Stimulated activated CD8-positive, alpha-beta memory T cell treated with anti-CD3 and anti-CD28 coated beads, Interleukin-12 subunit alpha, Interleukin-12 subunit beta, amount 100 ng/mL, for 4 hours (primary cell): Measurements from ENCODE around the gene R3HDM4.

Source experiments
- DNase-seq: peaks from one replicate; pipeline ENCODE4 v3.0.0-alpha.2; 2020; ENCODE audit warnings: low read depth

The R3HDM4 gene

DNA sequence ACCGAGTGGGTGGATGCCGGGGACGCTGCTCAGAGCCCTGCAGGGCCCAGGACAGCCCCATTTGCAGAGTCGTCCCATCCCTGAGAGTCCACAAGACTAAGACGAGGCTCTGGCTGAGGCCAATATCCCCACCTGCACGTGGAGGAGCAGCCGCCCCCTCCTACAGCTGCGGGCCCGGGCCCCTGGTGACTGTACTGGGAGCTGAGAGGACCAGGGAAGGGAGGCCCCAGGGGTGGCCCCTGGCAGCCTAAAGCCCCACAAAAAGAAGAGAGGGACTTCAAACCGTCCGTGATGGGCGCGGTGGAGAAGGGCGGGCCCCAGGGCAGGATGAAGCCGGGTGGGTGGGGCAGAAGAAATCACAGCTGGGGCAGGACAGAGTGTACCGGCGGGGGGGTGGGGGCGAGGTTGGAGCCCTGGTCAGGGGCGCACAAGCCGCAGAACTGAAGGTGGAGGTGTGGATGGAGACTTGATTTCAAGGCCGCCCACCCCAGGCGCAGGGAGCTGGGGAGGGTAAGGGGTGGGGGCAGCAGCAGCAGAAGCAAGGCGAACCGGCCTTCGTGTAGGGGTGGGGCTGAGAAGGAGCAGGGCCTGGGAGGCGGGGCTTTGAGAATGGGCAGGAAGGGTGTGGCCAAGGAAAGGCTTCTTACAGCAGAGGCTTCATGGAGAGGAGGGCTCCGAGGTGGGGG, 40.6 kb downstream of the R3HDM4 start:
- DNase-seq = peak; percentile 43

DNA sequence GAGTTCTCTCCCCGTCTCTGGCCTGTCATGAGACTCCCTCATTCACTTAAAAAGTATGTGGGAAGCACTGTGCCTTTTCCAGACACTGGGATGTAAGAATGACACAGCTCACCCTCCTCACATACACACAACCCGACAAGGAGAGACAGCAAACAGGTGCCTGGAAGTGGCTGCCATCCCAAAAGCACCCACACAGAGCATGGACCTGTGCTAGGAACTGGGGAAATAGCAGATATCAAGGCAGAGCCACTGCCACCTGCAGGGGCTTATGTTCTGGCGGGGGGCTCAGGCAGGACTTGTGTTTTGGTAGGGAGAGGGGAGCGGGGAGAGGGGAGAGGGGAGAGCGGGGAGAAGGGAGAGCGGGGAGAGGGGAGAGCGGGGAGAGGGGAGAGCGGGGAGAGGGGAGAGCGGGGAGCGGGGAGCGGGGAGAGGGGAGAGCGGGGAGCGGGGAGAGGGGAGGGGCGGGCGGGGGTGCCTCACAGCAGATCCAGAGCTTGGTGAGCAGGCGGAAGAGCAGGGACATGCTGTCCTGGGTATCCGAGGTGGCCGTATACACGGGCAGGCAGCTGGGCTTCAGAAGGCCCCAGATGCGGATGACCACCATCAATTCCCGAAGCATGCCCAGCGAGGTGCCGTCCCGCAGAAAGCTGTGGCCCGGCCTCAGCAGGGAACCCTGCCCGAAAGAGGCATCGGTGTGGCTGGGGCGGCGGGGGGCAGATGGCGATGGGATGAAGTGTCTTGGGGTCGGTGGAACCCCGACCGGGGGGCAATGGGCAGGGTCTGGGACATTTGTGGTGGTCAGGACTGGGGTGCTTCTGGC, 41.4 kb downstream of the R3HDM4 start:
- DNase-seq = no peak

DNA sequence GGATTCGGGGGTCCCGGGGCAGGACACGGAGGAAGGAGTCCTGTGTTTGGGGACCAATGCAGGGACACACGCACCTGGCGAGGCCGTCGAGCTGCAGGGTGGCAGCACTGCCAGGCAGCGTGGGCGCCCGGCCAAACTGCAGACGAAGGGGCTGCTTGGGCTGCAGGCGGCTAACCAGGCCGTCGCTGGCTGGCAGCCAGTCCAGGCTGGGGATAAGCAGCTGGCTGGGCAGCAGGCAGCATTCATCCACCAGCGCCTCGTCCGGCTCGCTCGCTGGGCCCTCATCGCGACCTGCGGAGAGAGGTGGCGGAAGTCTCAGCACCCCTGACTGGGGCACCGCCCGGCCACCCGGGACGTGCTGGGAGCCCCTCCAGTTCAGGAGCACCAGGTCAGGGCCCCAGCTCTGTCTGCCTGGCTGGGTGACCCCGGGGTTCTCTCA, 42.0 kb downstream of the R3HDM4 start:
- no peak for DNase-seq

DNA sequence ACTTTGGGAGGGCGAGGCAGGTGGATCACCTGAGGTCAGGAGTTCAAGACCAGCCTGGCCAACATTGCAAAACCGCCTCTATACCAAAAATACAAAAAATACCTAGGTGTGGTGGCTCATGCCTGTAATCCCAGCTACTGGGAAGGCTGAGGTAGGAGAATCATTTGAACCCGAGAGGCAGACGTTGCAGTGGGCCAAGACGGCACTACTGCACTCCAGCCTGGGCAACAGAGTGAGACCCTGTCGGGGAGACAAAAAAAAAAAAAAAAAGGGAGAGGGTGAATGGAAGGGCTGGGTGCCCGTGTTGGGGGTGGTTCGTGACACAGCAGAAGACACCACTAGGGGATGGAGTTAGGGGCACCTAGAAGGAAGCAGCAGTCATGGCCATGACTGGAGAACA, 42.7 kb downstream of the R3HDM4 start:
- no peak for DNase-seq

DNA sequence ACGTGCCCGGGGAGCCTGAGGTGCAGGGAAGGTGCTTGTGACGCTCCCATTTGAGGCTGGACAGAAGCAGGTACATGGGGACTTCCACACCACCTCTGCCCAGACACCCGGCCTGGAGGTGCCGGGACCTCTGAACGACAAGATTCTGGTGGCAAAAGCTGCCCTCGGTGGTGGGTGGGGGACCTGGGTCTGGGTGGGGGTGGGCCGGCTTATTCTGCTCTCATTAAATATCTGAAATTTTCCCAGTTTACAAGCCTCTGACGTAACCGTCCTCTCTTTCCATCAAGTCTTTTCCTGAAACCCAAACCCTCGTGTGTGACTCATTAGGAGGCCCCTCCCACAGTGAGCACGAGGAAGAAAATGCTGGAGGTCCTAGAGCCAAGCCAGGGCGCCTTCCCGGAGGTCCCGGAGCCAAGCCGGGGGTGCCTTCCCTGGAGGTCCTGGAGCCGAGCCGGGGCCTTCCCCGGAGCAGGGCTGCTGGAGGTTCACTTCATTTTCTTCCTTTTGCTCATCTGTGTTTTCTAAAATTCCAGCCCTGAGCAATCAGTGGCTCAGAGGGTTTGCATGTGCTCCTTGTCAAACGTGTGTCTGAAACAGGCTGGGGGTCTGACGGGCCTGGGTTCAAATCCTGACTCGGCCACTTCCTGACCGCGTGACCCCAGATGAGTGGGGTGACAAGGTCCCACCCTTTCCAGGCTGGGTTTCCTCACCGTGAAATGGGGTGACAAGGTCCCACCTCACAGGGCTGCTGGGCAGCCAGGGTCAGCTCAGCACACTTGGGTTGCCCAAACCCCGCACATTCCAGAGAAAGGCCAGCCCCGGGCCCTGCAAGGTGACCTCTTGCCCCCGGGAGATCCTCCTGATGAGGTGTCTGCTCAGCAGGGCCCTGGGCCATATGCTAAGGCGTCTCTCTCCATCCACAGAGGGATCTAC, 43.5 kb downstream of the R3HDM4 start:
- no peak for DNase-seq

DNA sequence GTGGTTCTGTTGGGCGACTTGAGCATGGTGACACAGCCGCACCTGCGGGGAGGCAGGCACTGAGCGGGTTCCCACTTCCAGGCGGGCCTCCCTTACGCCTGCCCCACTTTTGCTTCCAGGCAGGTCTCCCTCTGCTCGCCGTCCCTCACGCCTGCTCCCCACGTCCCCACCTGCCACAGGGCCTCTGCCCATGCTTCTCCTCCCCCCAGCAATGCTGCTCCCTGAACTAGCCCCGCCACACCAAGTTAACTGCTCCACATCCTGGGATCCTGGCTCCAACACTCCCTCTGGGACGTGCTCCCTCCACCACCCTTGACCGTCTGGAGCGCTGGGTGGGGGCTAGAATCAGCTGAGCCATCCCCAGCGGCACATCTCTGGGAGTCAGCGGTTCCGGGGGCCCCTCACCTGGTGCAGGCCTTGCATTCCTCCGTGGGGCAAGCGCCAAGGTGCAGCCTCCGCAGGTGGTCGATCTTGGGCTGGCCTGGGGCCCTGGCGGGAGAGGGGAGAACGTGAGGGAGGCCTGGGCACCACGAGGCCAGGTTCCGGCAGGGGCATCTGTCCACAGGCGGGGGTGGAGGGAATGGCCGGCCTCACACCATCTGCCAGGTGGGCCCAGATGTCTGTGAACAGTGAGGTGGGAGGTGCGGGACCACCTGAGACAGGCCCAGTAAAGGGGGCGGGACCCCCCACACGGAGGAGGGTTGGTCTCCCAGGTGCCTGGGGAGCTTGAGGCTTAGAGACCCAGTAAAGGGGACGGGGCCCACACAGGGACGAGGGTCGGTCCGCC, 44.4 kb downstream of the R3HDM4 start:
- DNase-seq = no peak

DNA sequence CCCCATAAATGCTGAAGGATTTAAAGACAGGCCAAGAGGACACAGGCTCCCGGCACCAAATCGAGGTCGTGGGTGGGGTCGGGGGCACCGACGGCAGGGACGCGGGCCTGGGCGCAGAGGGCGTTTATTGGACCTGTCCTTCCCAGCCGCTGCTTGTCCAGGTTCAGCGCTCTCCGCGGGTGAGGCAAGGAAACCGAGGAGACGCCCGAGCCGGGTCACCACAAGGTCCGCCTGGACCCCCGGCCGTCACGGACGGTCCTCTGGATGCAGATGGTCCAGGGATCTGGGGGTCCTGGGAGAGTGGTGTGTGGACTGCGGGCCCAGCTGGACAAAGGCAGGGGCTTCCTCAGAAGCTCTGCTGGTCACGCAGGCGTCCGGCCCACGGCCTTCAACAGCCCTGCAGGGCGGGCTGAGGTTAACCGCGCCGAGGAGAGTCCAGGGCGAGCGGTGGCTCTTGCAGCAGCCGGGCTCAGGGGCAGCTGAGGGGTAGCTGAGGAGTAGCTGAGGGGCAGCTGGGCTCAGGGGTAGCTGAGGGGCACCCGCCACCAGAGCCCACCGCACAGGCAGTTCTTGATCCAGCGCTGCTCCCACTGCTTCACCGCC, 45.1 kb downstream of the R3HDM4 start:
- DNase-seq = no peak

DNA sequence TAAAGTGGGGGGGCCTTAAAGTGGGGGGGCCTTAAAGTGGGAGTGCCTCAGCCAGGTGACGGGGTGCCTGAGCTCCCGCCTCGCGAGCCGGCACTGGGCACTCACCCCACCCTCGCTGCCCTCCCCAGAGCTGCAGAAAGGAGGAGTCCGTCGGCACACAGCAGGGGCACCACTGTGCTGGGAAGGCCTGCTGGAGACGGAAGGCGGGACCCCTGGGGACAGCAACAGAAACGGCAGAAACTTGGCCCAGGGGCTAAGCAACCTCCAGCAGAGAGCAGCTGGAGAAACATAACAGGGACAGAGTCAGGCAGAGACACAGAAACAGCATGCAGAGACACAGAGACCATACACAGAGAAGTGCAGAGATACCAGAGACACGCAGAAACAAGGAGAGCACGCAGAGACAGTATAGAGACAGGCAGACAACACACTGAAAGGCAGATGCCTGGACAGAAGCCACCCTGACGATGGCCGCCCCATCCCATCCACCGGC, 45.7 kb downstream of the R3HDM4 start:
- DNase-seq = no peak

DNA sequence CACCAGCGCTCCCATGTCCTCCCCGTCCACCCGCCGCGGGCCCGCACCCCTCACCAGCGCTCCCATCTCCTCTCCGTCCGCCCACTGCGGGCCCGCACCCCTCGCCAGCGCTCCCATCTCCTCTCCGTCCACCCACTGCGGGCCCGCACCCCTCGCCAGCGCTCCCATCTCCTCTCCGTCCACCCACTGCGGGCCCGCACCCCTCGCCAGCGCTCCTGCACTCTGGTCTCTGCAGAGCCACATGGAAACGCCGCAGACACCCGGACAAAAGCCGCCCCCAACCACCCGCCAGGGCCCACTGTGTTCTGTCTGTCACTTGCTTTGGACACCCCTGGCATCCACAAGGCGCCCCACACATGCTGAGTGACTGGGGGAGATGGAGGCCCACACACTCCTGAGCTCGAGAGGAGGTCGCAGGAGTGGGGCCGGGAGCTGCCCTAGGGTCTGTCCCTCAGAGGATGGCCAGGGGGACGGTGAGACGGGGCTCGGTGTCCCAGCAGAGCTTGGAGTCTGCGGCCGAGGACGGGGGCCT, 46.2 kb downstream of the R3HDM4 start:
- no peak for DNase-seq

DNA sequence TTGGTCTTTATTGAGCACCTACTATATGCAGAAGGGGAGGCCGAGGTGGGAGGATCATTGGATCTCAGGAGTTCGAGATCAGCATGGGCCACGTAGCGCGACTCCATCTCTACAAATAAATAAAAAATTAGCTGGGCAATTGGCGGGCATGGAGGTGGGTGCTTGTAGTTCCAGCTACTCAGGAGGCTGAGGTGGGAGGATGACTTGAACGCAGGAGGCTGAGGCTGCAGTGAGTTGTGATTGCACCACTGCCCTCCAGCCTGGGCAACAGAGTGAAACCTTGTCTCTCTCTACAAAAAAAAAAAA, 49.8 kb downstream of the R3HDM4 start:
- no peak for DNase-seq

DNA sequence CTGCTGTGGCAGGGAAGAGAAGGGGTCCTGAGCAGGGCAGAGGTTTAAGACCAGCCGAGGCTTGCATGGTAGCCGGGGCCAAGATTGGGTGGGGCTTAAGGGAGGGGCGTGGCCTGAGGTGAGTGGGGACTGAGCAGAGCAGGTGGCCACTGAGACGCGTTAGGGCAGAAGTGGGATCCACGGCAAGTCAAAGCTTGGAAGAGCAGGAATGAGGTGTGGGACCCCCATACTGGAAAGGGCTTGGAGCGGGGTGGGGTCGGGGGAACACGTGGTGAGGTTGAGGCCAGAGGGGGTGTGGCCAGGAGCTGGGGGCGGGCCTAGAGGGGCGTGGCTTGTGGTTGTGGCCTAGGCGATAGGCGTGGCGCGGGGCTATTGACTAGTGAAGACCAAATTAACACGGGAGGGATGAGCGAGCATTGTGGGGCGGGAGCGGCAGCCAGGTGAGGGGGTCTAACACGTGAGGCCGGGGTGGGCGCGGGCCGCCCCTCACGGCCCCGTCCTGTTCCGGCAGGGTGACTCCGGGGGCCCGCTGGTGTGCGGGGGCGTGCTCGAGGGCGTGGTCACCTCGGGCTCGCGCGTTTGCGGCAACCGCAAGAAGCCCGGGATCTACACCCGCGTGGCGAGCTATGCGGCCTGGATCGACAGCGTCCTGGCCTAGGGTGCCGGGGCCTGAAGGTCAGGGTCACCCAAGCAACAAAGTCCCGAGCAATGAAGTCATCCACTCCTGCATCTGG, 50.3 kb downstream of the R3HDM4 start:
- peak; percentile 49 for DNase-seq

DNA sequence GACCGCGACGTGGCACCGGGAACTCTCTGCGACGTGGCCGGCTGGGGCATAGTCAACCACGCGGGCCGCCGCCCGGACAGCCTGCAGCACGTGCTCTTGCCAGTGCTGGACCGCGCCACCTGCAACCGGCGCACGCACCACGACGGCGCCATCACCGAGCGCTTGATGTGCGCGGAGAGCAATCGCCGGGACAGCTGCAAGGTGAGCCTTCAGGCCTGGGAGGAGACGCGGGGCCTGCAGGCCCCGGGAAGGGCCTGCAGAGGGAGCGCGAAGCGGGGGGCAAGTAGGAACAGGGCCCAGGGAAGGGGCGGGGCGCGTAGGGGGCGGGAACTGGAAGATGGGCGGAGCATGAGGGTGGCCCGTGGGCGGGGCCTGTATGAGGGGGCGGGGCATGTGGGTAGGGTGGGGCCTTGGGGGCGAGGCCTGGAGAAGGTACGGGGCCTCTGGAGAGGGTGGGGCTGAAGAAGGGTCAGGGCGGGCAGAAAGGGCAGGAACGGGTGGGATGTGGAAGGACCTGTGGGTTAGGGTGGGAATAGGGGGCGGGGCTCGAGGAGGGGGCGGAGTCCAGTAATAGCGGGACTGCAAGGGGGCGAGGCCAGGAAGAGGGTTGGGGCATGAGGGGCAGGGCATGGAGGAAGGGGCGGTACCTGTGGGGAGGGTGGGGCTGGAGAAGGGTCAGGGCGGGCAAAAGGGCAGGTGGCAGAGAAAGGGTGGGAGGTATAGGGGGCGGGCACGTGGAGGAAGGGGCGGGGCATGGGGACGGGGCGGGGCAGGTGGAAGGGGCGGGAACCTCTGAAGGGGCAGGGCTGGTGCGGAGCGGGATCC, 51.1 kb downstream of the R3HDM4 start:
- peak; percentile 44 for DNase-seq

DNA sequence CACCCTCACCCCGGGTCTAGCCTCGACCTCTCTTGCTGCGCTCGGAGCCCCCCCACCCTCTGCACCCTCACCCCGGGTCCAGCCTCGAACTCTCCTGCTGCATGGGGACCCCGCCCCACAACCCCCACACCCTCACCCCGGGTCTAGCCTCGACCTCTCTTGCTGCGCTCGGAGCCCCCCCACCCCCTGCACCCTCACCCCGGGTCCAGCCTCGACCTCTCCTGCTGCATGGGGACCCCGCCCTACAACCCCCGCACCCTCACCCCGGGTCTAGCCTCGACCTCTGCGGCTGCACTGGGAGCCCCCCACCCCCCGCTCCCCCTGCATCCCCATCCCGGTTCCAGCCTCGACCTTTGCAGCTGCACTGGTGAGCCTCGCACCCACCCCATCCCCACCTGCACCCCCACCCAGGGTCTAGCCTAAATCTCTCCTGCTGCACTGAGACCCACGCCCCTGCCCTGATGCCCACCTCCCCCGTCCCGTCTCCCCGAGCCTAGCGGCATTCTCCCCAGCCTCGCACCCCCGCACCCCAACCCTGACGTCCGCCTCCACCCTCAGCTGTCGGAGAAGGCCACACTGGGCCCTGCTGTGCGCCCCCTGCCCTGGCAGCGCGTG, 51.8 kb downstream of the R3HDM4 start:
- no peak for DNase-seq

DNA sequence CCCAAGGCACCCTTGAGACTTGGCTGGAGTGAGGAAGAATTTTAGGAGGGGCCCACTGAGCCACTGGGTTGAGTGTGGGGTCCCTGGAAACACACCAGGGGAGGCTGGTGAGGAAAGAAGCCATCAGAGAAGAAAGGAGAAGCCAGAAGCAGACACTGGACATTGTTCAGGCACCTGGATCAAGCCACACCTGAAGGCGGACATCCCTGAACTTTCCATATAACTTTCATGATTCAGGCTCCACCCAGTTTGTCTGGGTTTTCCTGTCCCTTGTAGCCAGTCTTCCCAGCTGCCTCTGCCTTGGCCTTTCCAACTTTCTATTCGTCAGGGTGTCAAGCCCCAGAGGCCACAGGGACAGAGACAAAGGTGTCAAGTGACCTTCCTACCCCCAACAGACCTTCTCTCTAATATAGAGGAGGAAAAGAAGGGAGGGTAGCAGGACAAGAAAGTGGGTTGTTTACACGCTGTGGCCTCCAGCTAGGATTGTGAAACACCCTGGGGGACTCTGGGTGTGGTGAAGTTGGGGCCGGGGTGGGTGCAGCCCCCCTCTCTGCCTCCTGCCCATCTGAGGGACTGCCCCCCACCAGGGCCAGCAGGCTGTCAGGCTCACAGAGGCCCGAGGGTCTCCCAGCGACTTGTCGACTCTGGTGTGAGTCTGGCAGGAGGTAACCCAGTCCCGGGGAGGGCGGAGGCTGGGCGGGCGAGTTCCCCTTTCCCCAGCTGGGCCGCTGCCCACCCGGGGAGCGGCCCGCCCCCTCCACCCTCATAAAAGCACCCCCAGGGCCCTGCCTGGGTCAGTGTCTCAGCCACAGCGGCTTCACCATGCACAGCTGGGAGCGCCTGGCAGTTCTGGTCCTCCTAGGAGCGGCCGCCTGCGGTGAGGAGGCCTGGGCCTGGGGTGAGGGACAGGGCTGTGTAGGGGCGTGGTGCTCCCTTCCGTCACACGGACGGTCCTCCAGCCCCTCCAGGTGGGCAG, 53.9 kb downstream of the R3HDM4 start, which contains the start of gene CFD:
TSS of gene CFD (plus strand) at position 797 of the 976 bp plus-strand sequence. CDS start at position 823, 26 bp downstream.
- DNase-seq = no peak

DNA sequence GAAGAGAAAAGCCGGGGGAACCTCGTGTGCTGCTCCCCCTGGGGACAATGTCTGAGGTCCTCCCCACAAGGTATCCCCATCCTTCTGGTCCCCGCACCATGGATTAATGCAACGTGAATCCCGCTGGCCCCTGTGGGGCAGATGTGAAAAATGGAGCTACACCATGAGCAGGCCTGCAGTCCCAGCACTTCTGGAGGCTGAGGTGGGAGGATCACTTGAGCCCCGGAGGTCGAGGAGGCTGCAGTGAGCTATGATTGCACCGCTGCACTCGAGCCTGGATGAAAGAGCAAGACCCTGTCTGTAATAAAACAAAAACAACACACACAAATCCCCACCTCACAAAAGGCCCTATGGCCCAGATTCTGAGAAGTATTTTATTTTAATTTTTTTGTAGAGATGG, 54.7 kb downstream of the R3HDM4 start:
- DNase-seq = no peak

DNA sequence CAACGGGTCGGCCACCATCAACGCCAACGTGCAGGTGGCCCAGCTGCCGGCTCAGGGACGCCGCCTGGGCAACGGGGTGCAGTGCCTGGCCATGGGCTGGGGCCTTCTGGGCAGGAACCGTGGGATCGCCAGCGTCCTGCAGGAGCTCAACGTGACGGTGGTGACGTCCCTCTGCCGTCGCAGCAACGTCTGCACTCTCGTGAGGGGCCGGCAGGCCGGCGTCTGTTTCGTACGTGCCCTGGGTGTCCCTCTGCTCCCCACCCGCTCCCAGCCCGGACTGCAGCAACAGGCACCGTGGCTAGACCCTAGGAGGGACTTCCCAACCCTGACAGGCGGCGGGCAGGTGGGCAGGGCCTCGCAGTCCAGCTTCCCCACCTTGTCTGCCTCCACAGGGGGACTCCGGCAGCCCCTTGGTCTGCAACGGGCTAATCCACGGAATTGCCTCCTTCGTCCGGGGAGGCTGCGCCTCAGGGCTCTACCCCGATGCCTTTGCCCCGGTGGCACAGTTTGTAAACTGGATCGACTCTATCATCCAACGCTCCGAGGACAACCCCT, 57.4 kb downstream of the R3HDM4 start:
- DNase-seq = no peak

DNA sequence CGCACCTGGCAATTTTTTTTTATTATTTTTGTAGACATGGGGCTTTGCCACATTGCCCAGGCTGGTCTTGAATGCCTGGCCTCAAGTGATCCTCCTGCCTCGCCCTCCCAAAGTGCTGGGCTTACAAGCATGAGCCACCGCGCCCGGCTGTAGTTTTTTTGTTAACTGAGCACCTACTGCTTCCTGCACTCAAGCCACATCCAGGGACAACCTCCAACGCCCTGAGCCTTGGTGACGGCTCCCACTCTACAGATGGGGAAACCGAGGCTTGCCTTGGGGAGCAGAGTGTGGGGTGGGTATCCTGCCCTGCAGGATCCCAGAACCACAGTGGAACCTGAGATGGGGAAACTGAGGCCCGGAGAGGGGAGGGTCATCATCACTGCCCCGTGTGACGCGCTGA, 57.9 kb downstream of the R3HDM4 start:
- DNase-seq = no peak
